ENCODE data around the gene UMAD1. TPM values are rescaled to one million over a fixed set of nuclear protein-coding genes. Genes with fewer than 3 reads are reported as not detected.

UMAD1 gene
- total RNA-seq, 1 donor from 2014 or later, result 9.3 TPM

DNA sequence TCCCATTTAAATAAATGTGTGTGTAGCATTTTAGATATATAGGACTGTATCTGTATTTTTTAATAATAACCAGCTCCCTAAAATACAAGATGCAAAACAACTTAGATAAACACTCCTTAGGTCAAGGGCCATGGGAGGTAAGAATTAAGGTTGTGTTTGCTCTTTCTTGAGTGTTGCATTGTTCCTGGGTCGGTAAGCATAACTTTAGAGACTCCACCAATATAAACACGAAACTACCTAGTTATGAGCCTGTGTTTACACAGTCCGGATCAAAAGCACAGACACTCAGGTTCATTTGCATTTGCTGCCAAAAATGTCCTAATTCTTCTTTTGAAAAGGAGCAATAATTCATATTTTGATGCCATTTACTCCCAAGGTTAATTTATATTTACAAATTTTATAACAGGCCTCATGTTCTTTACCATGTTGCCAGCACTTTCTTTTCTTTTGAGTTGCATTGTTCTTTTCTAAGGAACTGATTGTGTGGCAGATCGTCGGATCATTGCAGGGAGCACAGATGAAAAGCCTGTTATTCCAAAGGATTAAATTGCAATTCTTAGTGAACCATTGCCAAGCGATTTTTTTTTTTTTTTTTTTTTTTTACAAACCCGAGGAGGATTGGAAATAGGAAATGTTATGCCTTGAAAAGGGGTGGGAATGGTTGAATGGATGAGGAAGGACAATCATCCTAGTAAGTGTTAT lies 282.3 kb downstream of the UMAD1 start:
- Mint-ChIP-seq H3K4me3 (ENCODE audit: unreplicated experiment) (no peak overlapping the region), H3K27me3 (ENCODE audit: low read depth, unreplicated experiment) (no peaks in the 10 kb centered on the region), H3K27ac (ENCODE audit: unreplicated experiment) (no peak overlapping the region), H3K9me3 (ENCODE audit: unreplicated experiment) (no peaks in the 10 kb centered on the region), H3K4me1 (ENCODE audit: low read depth, unreplicated experiment) (no peaks in the 10 kb centered on the region), H3K36me3 (ENCODE audit: low read depth, unreplicated experiment) (no peaks in the 10 kb centered on the region)
- DNase-seq (ENCODE audit: low read depth) (no peak), FAIRE-seq (no peak)
- no peaks in the 10 kb centered on the region for H3K36me3 ChIP-seq (ENCODE audit: insufficient read depth, low read length)
- no peaks in the 10 kb centered on the region for H3K9me3 ChIP-seq (ENCODE audit: insufficient read depth, low read depth, low read length)
- TF ChIP-seq, protein P1, sequence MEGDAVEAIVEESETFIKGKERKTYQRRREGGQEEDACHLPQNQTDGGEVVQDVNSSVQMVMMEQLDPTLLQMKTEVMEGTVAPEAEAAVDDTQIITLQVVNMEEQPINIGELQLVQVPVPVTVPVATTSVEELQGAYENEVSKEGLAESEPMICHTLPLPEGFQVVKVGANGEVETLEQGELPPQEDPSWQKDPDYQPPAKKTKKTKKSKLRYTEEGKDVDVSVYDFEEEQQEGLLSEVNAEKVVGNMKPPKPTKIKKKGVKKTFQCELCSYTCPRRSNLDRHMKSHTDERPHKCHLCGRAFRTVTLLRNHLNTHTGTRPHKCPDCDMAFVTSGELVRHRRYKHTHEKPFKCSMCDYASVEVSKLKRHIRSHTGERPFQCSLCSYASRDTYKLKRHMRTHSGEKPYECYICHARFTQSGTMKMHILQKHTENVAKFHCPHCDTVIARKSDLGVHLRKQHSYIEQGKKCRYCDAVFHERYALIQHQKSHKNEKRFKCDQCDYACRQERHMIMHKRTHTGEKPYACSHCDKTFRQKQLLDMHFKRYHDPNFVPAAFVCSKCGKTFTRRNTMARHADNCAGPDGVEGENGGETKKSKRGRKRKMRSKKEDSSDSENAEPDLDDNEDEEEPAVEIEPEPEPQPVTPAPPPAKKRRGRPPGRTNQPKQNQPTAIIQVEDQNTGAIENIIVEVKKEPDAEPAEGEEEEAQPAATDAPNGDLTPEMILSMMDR (IDR thresholded peaks at IDR 0.05; ENCODE audit: insufficient read depth, low read depth, low read length), result no peak
- no peak for TF ChIP-seq EZH2 (IDR thresholded peaks at IDR 0.05; ENCODE audit: insufficient read depth, low read length)
- H3K9ac ChIP-seq (ENCODE audit: low read length), result no peak overlapping the region
- H3K27me3 ChIP-seq (ENCODE audit: insufficient read depth, low read length), result no peaks in the 10 kb centered on the region
- no peak overlapping the region for H3K4me2 ChIP-seq (ENCODE audit: low read length)
- no peak overlapping the region for H3K4me3 ChIP-seq (ENCODE audit: insufficient read depth, low read depth, low read length)
- H4K20me1 ChIP-seq (ENCODE audit: insufficient read depth, low read length), result no peaks in the 10 kb centered on the region
- H2AFZ ChIP-seq (ENCODE audit: low read depth, low read length), result no peak overlapping the region
- no peak overlapping the region for H3K27ac ChIP-seq (ENCODE audit: low read depth, low read length)
- H3K4me1 ChIP-seq (ENCODE audit: insufficient read depth, low read length), result no peaks in the 10 kb centered on the region
- H3K79me2 ChIP-seq (ENCODE audit: insufficient read depth, low read length), result no peaks in the 10 kb centered on the region

DNA sequence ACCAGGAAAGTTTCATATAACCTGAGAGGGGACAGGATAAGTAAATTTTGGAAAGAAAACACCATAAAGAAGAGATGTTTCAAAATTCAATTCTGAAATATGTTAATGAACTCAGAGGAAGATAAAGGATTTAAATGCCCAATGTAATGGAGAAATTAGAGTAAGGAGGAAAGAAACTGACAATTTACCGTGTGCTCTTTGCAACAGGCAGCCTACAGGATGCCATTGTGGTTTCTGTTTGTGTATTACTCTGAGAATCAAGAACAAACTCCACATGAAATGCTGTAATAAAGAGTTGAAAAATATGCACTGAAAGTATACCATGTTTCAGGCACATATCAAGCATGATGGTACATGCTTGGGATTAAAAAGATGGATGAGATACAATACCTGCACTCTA lies 283.3 kb downstream of the UMAD1 start:
- Histone ChIP-seq H3K79me2 (ENCODE audit: insufficient read depth, low read length) (no peaks in the 10 kb centered on the region), H3K4me3 (ENCODE audit: insufficient read depth, low read depth, low read length) (no peak overlapping the region), H3K9ac (ENCODE audit: low read length) (no peak overlapping the region), H3K4me2 (ENCODE audit: low read length) (no peak overlapping the region), H3K9me3 (ENCODE audit: insufficient read depth, low read depth, low read length) (no peaks in the 10 kb centered on the region), H3K4me1 (ENCODE audit: insufficient read depth, low read length) (no peaks in the 10 kb centered on the region), H3K27ac (ENCODE audit: low read depth, low read length) (no peak overlapping the region), H3K36me3 (ENCODE audit: insufficient read depth, low read length) (no peaks in the 10 kb centered on the region), H4K20me1 (ENCODE audit: insufficient read depth, low read length) (no peaks in the 10 kb centered on the region), H3K27me3 (ENCODE audit: insufficient read depth, low read length) (no peaks in the 10 kb centered on the region), H2AFZ (ENCODE audit: low read depth, low read length) (no peak overlapping the region)
- Mint-ChIP-seq H3K27me3 (ENCODE audit: low read depth, unreplicated experiment) (no peaks in the 10 kb centered on the region), H3K9me3 (ENCODE audit: unreplicated experiment) (no peaks in the 10 kb centered on the region), H3K4me1 (ENCODE audit: low read depth, unreplicated experiment) (no peaks in the 10 kb centered on the region), H3K36me3 (ENCODE audit: low read depth, unreplicated experiment) (no peaks in the 10 kb centered on the region), H3K27ac (ENCODE audit: unreplicated experiment) (no peak overlapping the region), H3K4me3 (ENCODE audit: unreplicated experiment) (no peak overlapping the region)
- FAIRE-seq (no peak), DNase-seq (ENCODE audit: low read depth) (no peak)
- TF ChIP-seq EZH2 (IDR thresholded peaks at IDR 0.05; ENCODE audit: insufficient read depth, low read length), result no peak
- TF ChIP-seq, protein P1 (IDR thresholded peaks at IDR 0.05; ENCODE audit: insufficient read depth, low read depth, low read length), result no peak

DNA sequence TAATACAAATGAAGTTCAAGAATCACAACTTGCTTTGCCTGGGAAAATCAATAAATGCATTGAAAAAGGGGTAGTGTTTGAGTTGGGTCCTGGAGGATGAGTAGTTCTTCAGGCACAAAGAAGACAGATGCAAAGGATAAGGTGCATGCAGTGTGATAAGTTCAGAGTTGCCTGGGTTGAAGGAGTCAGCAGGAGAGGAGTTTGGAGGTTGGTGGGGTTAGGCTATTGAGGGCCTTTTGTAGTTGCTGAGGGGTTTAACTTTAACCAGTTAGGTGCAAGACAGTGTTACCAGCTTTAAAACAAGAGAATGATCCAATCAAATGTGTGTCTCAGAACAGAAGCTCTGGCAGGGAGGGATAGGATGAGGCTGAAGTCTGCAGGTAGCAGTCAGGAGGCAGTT lies 283.8 kb downstream of the UMAD1 start:
- H3K4me3 Mint-ChIP-seq (ENCODE audit: unreplicated experiment), result no peak overlapping the region
- H3K4me1 ChIP-seq (ENCODE audit: insufficient read depth, low read length), result no peaks in the 10 kb centered on the region

More for the DNA sequence above, 283.8 kb downstream of the UMAD1 start:
- H3K36me3 Mint-ChIP-seq (ENCODE audit: low read depth, unreplicated experiment), result no peaks in the 10 kb centered on the region
- FAIRE-seq (no peak), DNase-seq (ENCODE audit: low read depth) (no peak)
- no peak overlapping the region for H3K27ac Mint-ChIP-seq (ENCODE audit: unreplicated experiment)
- H3K79me2 ChIP-seq (ENCODE audit: insufficient read depth, low read length), result no peaks in the 10 kb centered on the region
- H4K20me1 ChIP-seq (ENCODE audit: insufficient read depth, low read length), result no peaks in the 10 kb centered on the region
- H3K27me3 Mint-ChIP-seq (ENCODE audit: low read depth, unreplicated experiment), result no peaks in the 10 kb centered on the region
- no peak overlapping the region for H3K4me2 ChIP-seq (ENCODE audit: low read length)
- no peak overlapping the region for H3K27ac ChIP-seq (ENCODE audit: low read depth, low read length)
- H3K9me3 Mint-ChIP-seq (ENCODE audit: unreplicated experiment), result no peaks in the 10 kb centered on the region
- H3K9ac ChIP-seq (ENCODE audit: low read length), result no peak overlapping the region
- H3K36me3 ChIP-seq (ENCODE audit: insufficient read depth, low read length), result no peaks in the 10 kb centered on the region
- H2AFZ ChIP-seq (ENCODE audit: low read depth, low read length), result no peak overlapping the region
- no peaks in the 10 kb centered on the region for H3K9me3 ChIP-seq (ENCODE audit: insufficient read depth, low read depth, low read length)
- H3K27me3 ChIP-seq (ENCODE audit: insufficient read depth, low read length), result no peaks in the 10 kb centered on the region
- TF ChIP-seq, protein P1 (IDR thresholded peaks at IDR 0.05; ENCODE audit: insufficient read depth, low read depth, low read length), result no peak
- no peak for TF ChIP-seq EZH2 (IDR thresholded peaks at IDR 0.05; ENCODE audit: insufficient read depth, low read length)
- no peaks in the 10 kb centered on the region for H3K4me1 Mint-ChIP-seq (ENCODE audit: low read depth, unreplicated experiment)
- H3K4me3 ChIP-seq (ENCODE audit: insufficient read depth, low read depth, low read length), result no peak overlapping the region
